ENCODE data around the gene CORO2A.

GRCh38 chr9:98135558-98135934 is 56.9 kb downstream of the CORO2A start:
- no peak for TF ChIP-seq POLR2A (IDR thresholded peaks at IDR 0.05)
- TF ChIP-seq CTCF (IDR thresholded peaks at IDR 0.05) = no peak
